Measurements from ENCODE around the gene DTNB. TPM values are rescaled to one million over a fixed set of nuclear protein-coding genes. Genes with fewer than 3 reads are reported as not detected.

DTNB gene
- total and polyA plus RNA-seq, 8 donors, result 10.5 to 70.0 (median 33.7) TPM

DNA sequence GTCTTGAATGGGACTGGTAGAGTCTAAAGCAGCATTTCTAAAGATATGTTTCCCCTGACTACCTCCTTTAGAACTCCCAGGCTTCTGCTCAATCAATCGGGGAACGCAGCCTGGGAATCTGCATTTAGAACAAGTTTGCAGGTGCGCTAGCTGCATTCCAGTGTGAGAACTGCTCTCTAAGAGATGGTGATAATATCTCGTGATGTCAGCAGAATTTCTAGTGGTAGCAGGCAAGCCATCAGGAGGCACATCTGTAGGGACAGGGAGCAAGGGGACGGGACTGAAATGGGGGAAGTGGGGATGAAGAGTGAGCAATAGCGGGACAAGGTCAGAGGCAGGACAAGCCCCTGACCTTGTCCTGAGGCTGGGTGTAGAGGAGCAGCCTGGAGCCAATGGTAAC lies 211.4 kb downstream of the DTNB start:
- no peaks in the 10 kb centered on the region for H3K27me3 ChIP-seq
- H3K27ac ChIP-seq, result no peak overlapping the region
- intact Hi-C loops (cut with DNase I; ENCODE audit: low total_unique reads), result no loop called here
- no peaks in the 10 kb centered on the region for H3K9me3 ChIP-seq
- no peak overlapping the region for H3K4me3 ChIP-seq
- H3K36me3 ChIP-seq, result no peaks in the 10 kb centered on the region
- WGBS, 5 donors, result 90 to 97% (median 94%) methylated on average over 6 of the region's 6 CpGs
- no peak for DNase-seq
- no peak for TF ChIP-seq POLR2AphosphoS5 (IDR thresholded peaks at IDR 0.05)
- no peak for TF ChIP-seq EP300 (IDR thresholded peaks at IDR 0.05)
- TF ChIP-seq, protein P1, sequence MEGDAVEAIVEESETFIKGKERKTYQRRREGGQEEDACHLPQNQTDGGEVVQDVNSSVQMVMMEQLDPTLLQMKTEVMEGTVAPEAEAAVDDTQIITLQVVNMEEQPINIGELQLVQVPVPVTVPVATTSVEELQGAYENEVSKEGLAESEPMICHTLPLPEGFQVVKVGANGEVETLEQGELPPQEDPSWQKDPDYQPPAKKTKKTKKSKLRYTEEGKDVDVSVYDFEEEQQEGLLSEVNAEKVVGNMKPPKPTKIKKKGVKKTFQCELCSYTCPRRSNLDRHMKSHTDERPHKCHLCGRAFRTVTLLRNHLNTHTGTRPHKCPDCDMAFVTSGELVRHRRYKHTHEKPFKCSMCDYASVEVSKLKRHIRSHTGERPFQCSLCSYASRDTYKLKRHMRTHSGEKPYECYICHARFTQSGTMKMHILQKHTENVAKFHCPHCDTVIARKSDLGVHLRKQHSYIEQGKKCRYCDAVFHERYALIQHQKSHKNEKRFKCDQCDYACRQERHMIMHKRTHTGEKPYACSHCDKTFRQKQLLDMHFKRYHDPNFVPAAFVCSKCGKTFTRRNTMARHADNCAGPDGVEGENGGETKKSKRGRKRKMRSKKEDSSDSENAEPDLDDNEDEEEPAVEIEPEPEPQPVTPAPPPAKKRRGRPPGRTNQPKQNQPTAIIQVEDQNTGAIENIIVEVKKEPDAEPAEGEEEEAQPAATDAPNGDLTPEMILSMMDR (IDR thresholded peaks at IDR 0.05), result no peak
- TF ChIP-seq POLR2A (IDR thresholded peaks at IDR 0.05), result no peak
- peaks cover 0 to 22% (median 3%) of the 10 kb centered on the region in 4 donors for H3K4me1 ChIP-seq

DNA sequence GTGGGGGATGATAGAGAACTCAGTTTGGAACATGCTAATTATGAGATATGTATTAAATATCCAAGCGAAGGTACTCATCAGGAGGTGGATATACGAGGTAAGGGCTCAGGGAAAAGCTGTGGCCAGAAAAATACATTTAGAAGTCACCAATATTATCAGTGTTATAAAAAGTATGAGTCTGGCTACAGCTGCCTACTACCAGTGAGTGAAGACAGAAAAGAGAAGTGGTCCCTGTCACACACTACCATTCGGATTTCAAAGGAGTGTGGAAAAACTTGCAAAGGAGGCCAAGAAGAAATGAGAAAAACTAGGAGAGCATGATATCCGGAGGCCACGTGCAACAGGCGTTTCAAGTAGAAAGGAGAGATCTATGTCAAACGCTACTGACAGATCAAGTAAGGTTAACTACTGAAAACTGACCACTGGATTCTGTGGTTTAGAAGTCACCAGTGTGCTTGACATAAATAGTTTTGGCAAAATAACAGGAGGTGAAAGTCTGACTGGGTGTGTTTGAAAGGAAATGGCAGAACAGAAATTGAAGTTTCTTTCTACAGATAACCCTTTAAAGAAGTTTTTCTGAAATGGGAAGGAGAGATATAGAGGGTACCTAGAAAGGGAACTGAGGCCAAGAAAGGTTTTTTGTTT lies 213.0 kb downstream of the DTNB start:
- Histone ChIP-seq H3K27me3 (no peaks in the 10 kb centered on the region), H3K4me3 (no peak overlapping the region), H3K9me3 (no peaks in the 10 kb centered on the region), H3K4me1 (peaks cover 0 to 22% (median 3%) of the 10 kb centered on the region in 4 donors), H3K36me3 (no peaks in the 10 kb centered on the region), H3K27ac (no peak overlapping the region)
- intact Hi-C loops (cut with DNase I; ENCODE audit: low total_unique reads), result no loop called here
- WGBS, 5 donors, result 87 to 92% (median 91%) methylated on average over 7 of the region's 7 CpGs
- no peak for DNase-seq
- no peak for TF ChIP-seq EP300 (IDR thresholded peaks at IDR 0.05)
- TF ChIP-seq, protein P1 (IDR thresholded peaks at IDR 0.05), result no peak
- TF ChIP-seq POLR2AphosphoS5 (IDR thresholded peaks at IDR 0.05), result no peak
- no peak for TF ChIP-seq POLR2A (IDR thresholded peaks at IDR 0.05)

DNA sequence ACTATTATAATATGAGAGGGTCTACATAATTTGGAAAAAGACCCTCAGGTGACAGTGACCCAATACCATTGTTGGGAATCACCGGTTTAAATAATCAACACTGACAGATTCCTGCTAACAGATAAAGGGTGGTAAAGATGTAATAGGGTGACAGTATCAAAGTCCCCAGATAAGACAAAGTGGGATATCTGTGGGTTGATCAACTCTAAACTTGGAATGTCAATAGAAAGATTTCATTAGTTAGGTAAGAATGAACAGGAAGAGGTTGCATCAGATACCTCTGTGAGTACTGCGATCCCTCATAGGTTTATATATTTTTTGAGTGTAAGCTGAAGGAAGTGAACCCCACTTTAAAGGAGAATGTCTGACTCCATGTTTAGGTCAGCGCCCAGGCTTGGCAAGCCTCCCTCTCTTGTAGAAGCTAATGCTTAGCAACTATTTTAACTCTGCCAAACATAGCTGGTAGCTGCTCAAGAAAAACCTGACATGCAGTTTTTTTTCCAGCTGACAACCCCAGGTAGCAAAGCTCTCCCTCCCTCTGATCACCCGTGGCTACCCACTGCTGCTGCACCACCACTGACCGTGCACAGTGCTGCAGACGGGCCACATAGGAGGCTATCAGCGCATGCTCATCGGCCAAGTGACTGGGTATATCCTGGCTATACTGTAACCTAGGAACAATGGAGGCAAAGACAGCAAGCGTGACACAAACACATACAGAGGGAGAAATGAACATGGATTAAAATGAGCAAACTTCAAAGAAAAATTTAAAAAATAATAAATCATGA lies 218.4 kb downstream of the DTNB start:
- TF ChIP-seq EP300 (IDR thresholded peaks at IDR 0.05) (no peak), POLR2A (IDR thresholded peaks at IDR 0.05) (no peak), POLR2AphosphoS5 (IDR thresholded peaks at IDR 0.05) (no peak)
- TF ChIP-seq, protein P1 (IDR thresholded peaks at IDR 0.05), result no peak
- Histone ChIP-seq H3K27me3 (no peaks in the 10 kb centered on the region), H3K4me3 (no peak overlapping the region), H3K9me3 (no peaks in the 10 kb centered on the region), H3K4me1 (peaks cover 0 to 7% (median 2%) of the 10 kb centered on the region in 4 donors), H3K27ac (no peak overlapping the region), H3K36me3 (peaks cover 0 to 4% (median 0%) of the 10 kb centered on the region in 4 donors)
- WGBS, 5 donors, result 82 to 92% (median 88%) methylated on average over 9 of the region's 9 CpGs
- peak in 1 of 2 donors; percentile 12 for DNase-seq
- intact Hi-C loops (cut with DNase I; ENCODE audit: low total_unique reads), result no loop called here

DNA sequence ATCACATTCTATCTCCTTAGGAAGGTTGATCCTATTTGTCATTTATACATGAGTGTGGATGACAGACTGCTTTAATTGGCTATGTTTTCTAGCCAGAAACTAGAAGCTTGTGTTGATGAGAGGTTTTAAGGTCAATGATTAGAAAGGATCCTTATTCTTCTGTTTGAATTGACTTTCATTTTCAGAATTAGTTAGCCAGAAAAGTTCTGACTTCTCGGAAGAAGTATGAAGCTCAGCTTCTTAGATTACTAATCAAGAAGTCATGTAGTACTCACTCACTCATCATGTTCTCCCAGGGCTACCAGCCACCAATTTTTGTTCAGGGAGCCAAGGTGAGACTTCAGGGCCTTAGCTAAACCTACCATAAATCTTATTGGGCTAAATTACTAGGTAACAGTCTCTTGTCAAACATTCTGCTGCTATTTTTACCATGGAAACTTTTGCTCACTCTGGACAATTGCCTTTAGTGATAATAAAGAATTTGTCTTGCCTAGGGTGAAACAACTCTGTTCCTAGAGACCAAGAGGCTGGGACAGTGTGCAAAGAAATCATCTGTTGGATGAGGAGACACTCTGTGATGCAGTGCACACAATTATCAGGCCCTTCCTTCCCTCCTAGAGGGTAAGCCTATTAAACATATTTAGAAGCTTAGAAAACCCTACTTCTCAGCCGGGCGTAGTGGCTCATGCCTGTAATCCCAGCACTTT lies 220.0 kb downstream of the DTNB start:
- Histone ChIP-seq H3K9me3 (no peaks in the 10 kb centered on the region), H3K27ac (peak overlapping the region in 1 of 5 donors; percentile 40), H3K4me3 (no peak overlapping the region), H3K27me3 (no peaks in the 10 kb centered on the region), H3K36me3 (peaks cover 0 to 4% (median 0%) of the 10 kb centered on the region in 4 donors), H3K4me1 (peaks cover 0 to 19% (median 4%) of the 10 kb centered on the region in 4 donors)
- WGBS, 5 donors, result 67 to 87% (median 84%) methylated on average over 3 of the region's 3 CpGs
- TF ChIP-seq EP300 (IDR thresholded peaks at IDR 0.05) (no peak), POLR2A (IDR thresholded peaks at IDR 0.05) (no peak), POLR2AphosphoS5 (IDR thresholded peaks at IDR 0.05) (no peak)
- TF ChIP-seq, protein P1 (IDR thresholded peaks at IDR 0.05), result no peak
- DNase-seq, result no peak
- intact Hi-C loops (cut with DNase I; ENCODE audit: low total_unique reads), result no loop called here
